GM12878 (cell line): ENCODE data around the gene OLR1.
"Not testable (repeated sequence)": the region's sequence is repeated elsewhere in the genome, so short reads cannot be mapped to it uniquely, and the experiment has no call there.

Experiments
- ASH2L ChIP-seq: fragments of 300-600, 200-600 bp; sonication (generic); IDR thresholded peaks from 2 replicates; pipeline ENCODE4 v1.6.1; 2017; ENCODE audit warnings: low read depth, mild to moderate bottlenecking, borderline replicate concordance
- ATF2 ChIP-seq: IDR thresholded peaks from 2 replicates; pipeline ENCODE4 v1.6.1; 2012; ENCODE audit warnings: low read length, inconsistent platforms
- BCLAF1 ChIP-seq: fragments of 450-650 bp; IDR thresholded peaks from 2 replicates; pipeline ENCODE4 v1.6.1; 2017; ENCODE audit warnings: antibody characterized with exemption, mild to moderate bottlenecking, moderate library complexity
- CREB1 ChIP-seq: IDR thresholded peaks from 2 replicates; pipeline ENCODE4 v1.6.1; 2012; ENCODE audit warnings: low read depth, mild to moderate bottlenecking, inconsistent platforms
- CTCF ChIP-seq, 3 experiments: IDR thresholded peaks in 2 of 3; conservative IDR thresholded peaks in 1 of 3; 2 replicates each; pipeline ENCODE4 v1.5.1; 2011; ENCODE audit warnings: low read depth in 3 of 3, low read length in 3 of 3, mild to moderate bottlenecking in 3 of 3, control low read depth in 2 of 3, moderate library complexity in 2 of 3, inconsistent platforms in 1 of 3, mixed read lengths in 1 of 3; ENCODE audit not compliant: control insufficient read depth in 2 of 3, insufficient read depth in 1 of 3; ENCODE audit errors: extremely low read depth in 1 of 3
- E2F8 ChIP-seq: fragments of 450-650 bp; IDR thresholded peaks from 2 replicates; pipeline ENCODE4 v1.6.1; 2018; ENCODE audit warnings: mild to moderate bottlenecking, low read depth, moderate library complexity; ENCODE audit not compliant: partially characterized antibody
- ELK1 ChIP-seq: IDR thresholded peaks from 2 replicates; pipeline ENCODE4 v1.6.1; 2012; ENCODE audit warnings: low read depth, low read length, improper control_type of control experiment
- HDGF ChIP-seq: fragments of 450-650 bp; IDR thresholded peaks from 2 replicates; pipeline ENCODE4 v1.6.1; 2016; ENCODE audit warnings: antibody characterized with exemption
- POLR2A ChIP-seq: IDR thresholded peaks from 2 replicates; pipeline ENCODE4 v1.6.1; 2011; ENCODE audit warnings: low read depth, mild to moderate bottlenecking, low read length
- RELB ChIP-seq: fragments of 450-650 bp; IDR thresholded peaks from 2 replicates; pipeline ENCODE4 v1.6.1; 2017; ENCODE audit warnings: low read depth, mild to moderate bottlenecking, moderate library complexity
- REST ChIP-seq: IDR thresholded peaks from 2 replicates; pipeline ENCODE4 v1.6.1; 2012; ENCODE audit warnings: mild to moderate bottlenecking, low read depth, low read length
- SRF ChIP-seq, 2 experiments: IDR thresholded peaks; 2 replicates each; pipeline ENCODE4 v1.6.1; 2011; ENCODE audit warnings: low read depth in 2 of 2, low read length in 2 of 2, mild to moderate bottlenecking in 1 of 2, moderate library complexity in 1 of 2
- SUZ12 ChIP-seq: fragments of 200-600 bp; sonication (generic); IDR thresholded peaks from one replicate; pipeline ENCODE4 v1.6.1; 2018; ENCODE audit warnings: antibody characterized with exemption, mild to moderate bottlenecking; ENCODE audit not compliant: unreplicated experiment

- TF ChIP-seq CREB1; SUZ12; BCLAF1; CTCF (IDR thresholded peaks at IDR 0.05 in 2 of 3, conservative IDR thresholded peaks at IDR 0.05 in 1 of 3; ENCODE audit: control insufficient read depth in 2 of 3, extremely low read depth in 1 of 3, insufficient read depth in 1 of 3, low read depth in 3 of 3, low read length in 3 of 3); RELB; POLR2A; E2F8; ELK1; ASH2L; SRF (IDR thresholded peaks at IDR 0.05; ENCODE audit: low read depth in 2 of 2, low read length in 2 of 2); REST; ATF2; HDGF: not testable (repeated sequence)
Observed at GRCh38 chr12:10215946-10216345, 44.0 kb upstream of the OLR1 start.
